Measurements from ENCODE around the gene PPP2R3C.
"Not testable (repeated sequence)": the region's sequence is repeated elsewhere in the genome, so short reads cannot be mapped to it uniquely, and the experiment has no call there.

Gene PPP2R3C

GRCh38 chr14:35121887-35122695 is at the start of gene PPP2R3C, which contains the start of gene PRORP:
PPP2R3C (minus strand) TSS chr14:35121990; CDS start chr14:35121959, 31 bp downstream.
PRORP (plus strand) TSS chr14:35122552; CDS start chr14:35123246, 694 bp downstream.
- no peak for TF ChIP-seq ZNF274 (IDR thresholded peaks at IDR 0.05; ENCODE audit: low read depth, low read length)
- H3K4me3 ChIP-seq (ENCODE audit: low read length): peak within 1 kb of the TSS; percentile 91

DNA sequence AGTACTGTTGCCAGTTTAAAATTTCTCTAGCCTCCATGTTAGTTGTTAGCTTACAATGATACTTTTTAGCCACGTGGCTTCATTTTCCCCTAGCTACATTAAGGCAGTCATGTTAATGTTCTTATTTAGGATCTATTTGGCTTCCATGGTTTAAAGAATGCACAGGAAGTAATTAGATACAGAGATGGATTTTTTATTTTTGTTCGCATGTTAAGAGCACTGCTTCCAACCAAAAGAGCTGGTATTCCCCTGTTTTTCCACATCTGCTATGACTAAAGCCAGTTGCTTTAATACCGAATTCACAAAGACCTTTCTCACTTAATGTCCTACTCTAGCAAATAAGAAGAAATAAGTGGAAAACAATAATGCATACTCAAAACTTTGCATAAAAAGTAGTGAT is 45.7 kb upstream of the PPP2R3C start:
- no peak overlapping the region for H3K4me3 ChIP-seq (ENCODE audit: low read length)
- no peak for TF ChIP-seq ZNF274 (IDR thresholded peaks at IDR 0.05; ENCODE audit: low read depth, low read length)

DNA sequence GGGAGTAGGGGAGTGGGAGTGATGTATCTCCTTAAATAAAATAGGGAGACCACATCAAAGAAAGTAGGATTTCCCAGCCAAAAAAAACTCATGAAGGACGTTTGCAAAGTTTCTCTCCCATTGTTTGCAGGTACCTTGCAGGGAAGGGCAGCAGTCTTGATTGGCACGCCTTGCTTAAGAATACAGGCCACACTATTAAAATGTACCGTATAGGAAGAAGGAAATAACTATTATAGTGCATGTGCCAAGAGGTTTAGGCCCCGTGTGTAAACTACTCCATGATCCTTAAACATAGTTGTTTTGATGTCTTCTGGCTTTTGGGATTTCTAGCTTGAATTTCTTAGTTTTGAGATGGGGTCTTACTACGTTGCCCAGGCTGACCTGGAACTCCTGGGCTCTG is 43.1 kb upstream of the PPP2R3C start:
- no peak for TF ChIP-seq ZNF274 (IDR thresholded peaks at IDR 0.05; ENCODE audit: low read depth, low read length)
- H3K4me3 ChIP-seq (ENCODE audit: low read length): no peak overlapping the region

- no peak overlapping the region for H3K4me3 ChIP-seq (ENCODE audit: low read length)
- no peak for TF ChIP-seq ZNF274 (IDR thresholded peaks at IDR 0.05; ENCODE audit: low read depth, low read length)
These were observed 41.6 kb upstream of the PPP2R3C start for GRCh38 chr14:35163384-35163783.

GRCh38 chr14:35161231-35161630 is 39.4 kb upstream of the PPP2R3C start:
- no peak for TF ChIP-seq ZNF274 (IDR thresholded peaks at IDR 0.05; ENCODE audit: low read depth, low read length)
- no peak overlapping the region for H3K4me3 ChIP-seq (ENCODE audit: low read length)

GRCh38 chr14:35159742-35160409 is 38.1 kb upstream of the PPP2R3C start:
- H3K4me3 ChIP-seq (ENCODE audit: low read length): no peak overlapping the region
- no peak for TF ChIP-seq ZNF274 (IDR thresholded peaks at IDR 0.05; ENCODE audit: low read depth, low read length)

DNA sequence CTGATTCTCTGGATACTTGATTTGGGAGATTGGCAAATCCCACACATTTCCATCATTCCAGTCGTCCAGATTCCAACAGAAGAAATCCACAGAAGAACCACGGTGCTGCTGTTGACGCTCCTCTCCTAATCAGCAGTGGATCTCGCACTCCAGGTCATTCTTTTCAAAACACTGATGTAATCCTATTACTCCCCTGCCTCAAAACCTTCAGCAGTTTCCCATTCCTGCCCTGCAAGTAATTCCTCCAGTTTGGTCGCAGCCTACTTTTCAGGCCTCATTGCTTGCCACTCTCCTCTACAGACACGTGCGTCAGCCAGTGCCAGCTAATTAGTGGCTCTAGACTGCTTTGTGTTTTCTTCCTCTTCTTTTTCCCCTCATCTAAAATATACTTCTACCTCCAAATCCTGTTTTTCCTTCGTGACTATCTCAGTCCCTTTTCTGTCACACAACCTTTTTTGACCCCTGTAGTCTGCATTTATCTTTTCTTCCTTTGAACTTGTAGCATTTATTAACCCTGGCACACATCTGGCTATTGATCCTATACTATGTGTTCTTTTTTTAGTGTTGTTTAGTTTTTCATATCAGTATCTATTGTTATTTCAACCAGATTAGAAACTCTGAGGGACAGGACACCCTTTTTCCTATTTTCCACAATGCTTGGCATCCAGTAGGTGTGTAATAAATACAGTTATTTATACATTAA is 37.3 kb upstream of the PPP2R3C start:
- no peak overlapping the region for H3K4me3 ChIP-seq (ENCODE audit: low read length)
- no peak for TF ChIP-seq ZNF274 (IDR thresholded peaks at IDR 0.05; ENCODE audit: low read depth, low read length)

GRCh38 chr14:35158491-35158890 is 36.7 kb upstream of the PPP2R3C start:
- H3K4me3 ChIP-seq (ENCODE audit: low read length): no peak overlapping the region
- TF ChIP-seq ZNF274 (IDR thresholded peaks at IDR 0.05; ENCODE audit: low read depth, low read length): no peak

GRCh38 chr14:35155962-35156361 is 34.2 kb upstream of the PPP2R3C start:
- TF ChIP-seq ZNF274 (IDR thresholded peaks at IDR 0.05; ENCODE audit: low read depth, low read length): no peak
- peak overlapping the region; percentile 17; the same call in 1 of the 2 replicates for H3K4me3 ChIP-seq (ENCODE audit: low read length)

GRCh38 chr14:35154016-35154415 is 32.2 kb upstream of the PPP2R3C start:
- no peak for TF ChIP-seq ZNF274 (IDR thresholded peaks at IDR 0.05; ENCODE audit: low read depth, low read length)
- no peak overlapping the region for H3K4me3 ChIP-seq (ENCODE audit: low read length)

DNA sequence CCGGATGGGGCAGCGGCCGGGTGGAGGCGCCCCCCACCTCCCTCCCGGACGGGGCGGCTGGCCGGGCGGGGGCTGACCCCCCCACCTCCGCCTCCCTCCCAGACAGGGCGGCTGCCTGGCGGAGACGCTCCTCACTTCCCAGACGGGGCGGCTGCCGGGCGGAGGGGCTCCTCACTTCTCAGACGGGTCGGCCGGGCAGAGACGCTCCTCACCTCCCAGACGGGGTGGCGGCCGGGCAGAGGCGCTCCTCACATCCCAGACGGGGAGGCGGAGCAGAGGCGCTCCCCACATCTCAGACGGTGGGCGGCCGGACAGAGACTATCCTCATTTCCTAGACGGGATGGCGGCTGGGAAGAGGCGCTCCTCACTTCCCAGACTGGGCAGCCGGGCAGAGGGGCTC is 30.7 kb upstream of the PPP2R3C start:
- not testable (repeated sequence) for H3K4me3 ChIP-seq (ENCODE audit: low read length)

- H3K4me3 ChIP-seq (ENCODE audit: low read length): no peak overlapping the region
- no peak for TF ChIP-seq ZNF274 (IDR thresholded peaks at IDR 0.05; ENCODE audit: low read depth, low read length)
These were observed 27.4 kb upstream of the PPP2R3C start for GRCh38 chr14:35149239-35149638.

DNA sequence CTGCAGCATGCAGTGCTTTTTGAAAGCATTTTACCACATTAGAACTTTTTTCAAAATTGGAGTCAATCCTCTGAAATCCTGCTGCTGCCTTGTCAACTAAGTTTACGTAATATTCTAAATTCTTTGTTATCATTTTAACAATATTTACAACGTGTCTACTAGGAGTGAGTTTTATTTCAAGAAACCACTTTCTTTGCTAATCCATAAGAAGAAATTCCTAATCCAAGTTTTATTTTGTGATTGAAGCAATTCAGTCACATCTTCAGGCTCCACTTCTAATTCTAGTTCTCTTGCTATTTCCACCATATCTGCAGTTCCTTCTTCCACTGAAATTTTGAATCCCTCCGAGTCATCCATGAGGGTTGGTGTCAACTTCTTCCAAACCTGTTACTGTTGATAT is 25.9 kb upstream of the PPP2R3C start:
- no peak overlapping the region for H3K4me3 ChIP-seq (ENCODE audit: low read length)
- TF ChIP-seq ZNF274 (IDR thresholded peaks at IDR 0.05; ENCODE audit: low read depth, low read length): no peak

- no peak overlapping the region for H3K4me3 ChIP-seq (ENCODE audit: low read length)
- TF ChIP-seq ZNF274 (IDR thresholded peaks at IDR 0.05; ENCODE audit: low read depth, low read length): no peak
These were observed 25.4 kb upstream of the PPP2R3C start for GRCh38 chr14:35147186-35147585.

Measured in GM08714 (cell line).